Measurements from ENCODE around the gene DNAJC1. TPM values are rescaled to one million over a fixed set of nuclear protein-coding genes. Genes with fewer than 3 reads are reported as not detected.

Gene DNAJC1
- total RNA-seq, 3 donors from 2014 or later = 26.3 to 31.5 (median 30.3) TPM

DNA sequence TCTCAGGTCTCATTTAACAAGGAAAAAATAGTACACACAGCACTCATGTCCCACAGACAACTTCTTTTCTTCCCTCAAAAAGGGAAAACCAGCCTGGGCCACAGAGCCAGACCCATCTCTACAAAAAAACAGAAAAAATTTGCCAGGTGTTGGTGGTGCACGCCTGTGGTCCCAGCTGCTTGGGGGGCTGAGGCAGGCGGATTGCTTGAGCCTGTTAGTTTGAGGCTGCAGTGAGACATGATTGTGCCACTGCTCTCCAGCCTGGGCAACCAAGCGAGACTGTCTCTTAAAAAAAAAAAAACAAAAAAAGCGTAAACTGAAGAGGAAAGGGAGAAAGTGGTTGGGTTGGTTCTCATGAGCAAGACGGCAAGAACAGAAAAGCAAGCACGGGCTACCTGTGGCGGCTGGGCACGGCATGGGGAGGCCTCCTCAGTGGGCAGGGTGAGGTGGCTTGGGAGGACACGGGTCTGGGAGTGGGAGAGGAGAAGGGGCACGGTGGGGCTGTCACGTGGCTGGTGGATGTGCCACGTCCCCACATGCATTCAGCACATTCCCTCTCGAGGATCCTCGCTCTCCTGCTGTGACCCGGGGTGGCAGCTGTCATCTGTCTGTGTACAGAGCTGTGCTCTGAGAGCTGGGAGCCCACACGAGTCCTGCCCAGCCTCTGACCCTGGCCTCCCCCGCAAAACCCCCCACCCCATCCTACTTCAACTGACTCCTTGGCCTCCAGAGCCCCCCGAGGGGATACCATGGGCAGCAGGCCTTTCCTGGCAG is 249.8 kb downstream of the DNAJC1 start:
- intact Hi-C loops (cut with DNase I, micrococcal nuclease) = no loop called here

DNA sequence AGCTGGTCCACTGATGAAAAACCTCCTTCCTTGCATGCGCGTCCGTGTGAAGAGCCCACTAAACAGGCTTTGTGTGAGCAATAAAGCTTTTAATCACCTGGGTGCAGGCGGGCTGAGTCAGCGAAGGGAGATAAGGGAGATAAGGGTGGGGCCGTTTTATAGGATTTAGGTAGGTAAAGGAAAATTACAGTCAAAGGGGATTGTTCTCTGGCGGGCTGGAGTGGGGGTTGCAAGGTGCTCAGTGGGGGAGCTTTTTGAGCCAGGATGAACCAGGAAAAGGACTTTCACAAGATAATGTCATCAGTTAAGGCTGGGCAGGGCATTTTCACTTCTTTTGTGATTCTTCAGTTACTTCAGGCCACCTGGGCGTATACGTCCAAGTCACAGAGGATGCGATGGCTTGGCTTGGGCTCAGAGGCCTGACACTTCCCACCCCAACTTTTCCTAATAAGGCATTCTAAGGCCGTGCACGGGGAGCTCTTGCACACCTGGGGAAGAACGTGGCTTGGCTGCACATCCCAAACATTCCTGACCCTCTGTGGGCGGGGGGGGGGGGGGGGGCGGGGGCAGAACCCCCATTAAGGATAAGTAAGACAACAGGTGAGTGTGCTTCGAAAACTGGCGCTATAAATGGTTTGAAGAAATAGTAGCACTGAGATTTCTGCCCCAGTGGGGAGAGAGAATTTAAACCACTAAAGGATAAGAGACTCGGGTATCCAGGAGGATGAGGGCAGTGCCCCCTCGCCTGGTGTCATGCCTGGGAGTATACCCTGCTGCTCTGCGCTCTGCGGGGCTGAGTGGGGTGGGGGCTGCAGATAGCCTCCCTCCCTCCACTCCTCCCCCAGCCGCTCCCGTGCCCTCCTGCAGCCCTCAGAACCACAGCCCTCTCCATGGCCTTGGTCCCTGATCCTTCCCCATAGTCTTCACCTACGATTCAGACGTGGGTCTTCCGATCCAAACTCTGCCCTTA is 251.9 kb downstream of the DNAJC1 start:
- intact Hi-C loops (cut with DNase I, micrococcal nuclease) = no loop called here
- H3K4me1 ChIP-seq (ENCODE audit: low read depth) = peaks cover 5% of the 10 kb centered on the region
- peaks cover 2% of the 10 kb centered on the region for H3K36me3 ChIP-seq (ENCODE audit: low read depth)
- peak; percentile 75 for ATAC-seq
- no peak overlapping the region for H3K4me3 ChIP-seq
- DNase-seq = peak in 2 of 3 donors; percentile 54 to 57
- TF ChIP-seq, protein P1, sequence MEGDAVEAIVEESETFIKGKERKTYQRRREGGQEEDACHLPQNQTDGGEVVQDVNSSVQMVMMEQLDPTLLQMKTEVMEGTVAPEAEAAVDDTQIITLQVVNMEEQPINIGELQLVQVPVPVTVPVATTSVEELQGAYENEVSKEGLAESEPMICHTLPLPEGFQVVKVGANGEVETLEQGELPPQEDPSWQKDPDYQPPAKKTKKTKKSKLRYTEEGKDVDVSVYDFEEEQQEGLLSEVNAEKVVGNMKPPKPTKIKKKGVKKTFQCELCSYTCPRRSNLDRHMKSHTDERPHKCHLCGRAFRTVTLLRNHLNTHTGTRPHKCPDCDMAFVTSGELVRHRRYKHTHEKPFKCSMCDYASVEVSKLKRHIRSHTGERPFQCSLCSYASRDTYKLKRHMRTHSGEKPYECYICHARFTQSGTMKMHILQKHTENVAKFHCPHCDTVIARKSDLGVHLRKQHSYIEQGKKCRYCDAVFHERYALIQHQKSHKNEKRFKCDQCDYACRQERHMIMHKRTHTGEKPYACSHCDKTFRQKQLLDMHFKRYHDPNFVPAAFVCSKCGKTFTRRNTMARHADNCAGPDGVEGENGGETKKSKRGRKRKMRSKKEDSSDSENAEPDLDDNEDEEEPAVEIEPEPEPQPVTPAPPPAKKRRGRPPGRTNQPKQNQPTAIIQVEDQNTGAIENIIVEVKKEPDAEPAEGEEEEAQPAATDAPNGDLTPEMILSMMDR (IDR thresholded peaks at IDR 0.05) = no peak
- H3K9me3 ChIP-seq = no peaks in the 10 kb centered on the region

More for the DNA sequence above, 249.8 kb downstream of the DNAJC1 start:
- Histone ChIP-seq H3K4me3 (no peak overlapping the region), H3K9me3 (no peaks in the 10 kb centered on the region), H3K36me3 (ENCODE audit: low read depth) (peaks cover 2% of the 10 kb centered on the region), H3K4me1 (ENCODE audit: low read depth) (peaks cover 5% of the 10 kb centered on the region)
- TF ChIP-seq, protein P1 (IDR thresholded peaks at IDR 0.05) = no peak
- ATAC-seq = no peak
- DNase-seq = no peak

DNA sequence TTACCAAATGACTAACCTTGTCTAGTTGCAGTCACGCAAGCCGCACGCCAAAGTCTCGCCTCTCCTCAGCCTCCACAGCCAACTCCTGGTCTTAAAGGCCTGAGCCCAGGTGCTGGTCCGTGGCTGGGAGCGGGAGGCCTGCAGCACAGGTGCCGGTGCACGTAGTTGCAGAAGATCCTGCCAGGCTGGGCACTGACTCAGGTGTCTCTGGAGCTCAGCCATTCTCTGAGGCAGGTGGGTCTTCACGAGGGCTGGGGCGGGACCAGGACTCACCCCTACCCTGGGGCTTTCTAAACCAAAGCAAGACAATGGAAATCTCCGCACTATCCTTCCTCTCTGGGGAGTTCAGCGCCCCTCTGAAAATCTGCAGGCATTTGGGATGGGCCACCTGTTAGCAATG is 253.1 kb downstream of the DNAJC1 start:
- no peak for DNase-seq
- ATAC-seq = no peak
- Histone ChIP-seq H3K4me1 (ENCODE audit: low read depth) (peaks cover 5% of the 10 kb centered on the region), H3K9me3 (no peaks in the 10 kb centered on the region), H3K36me3 (ENCODE audit: low read depth) (no peaks in the 10 kb centered on the region), H3K4me3 (no peak overlapping the region)
- TF ChIP-seq, protein P1 (IDR thresholded peaks at IDR 0.05) = no peak
- intact Hi-C loops (cut with DNase I, micrococcal nuclease) = no loop called here

DNA sequence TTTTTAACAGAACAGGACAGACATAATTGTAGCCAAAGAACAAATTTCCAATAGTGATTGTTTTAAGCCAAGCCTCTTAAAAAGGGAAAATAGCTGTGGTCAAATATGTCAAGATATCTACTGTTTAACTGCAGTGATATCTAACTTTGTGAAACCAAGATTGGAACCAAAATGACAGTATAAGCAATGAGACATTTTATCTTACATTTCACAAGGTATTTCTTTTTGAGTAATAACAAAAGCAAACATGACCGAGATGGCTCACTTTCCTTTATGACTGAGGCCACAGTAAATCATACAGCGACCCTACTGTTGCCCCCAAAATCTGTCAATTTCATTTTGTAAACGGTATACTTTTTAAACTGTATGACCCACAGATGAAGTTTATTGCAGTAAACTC is 253.7 kb downstream of the DNAJC1 start:
- no peak for ATAC-seq
- intact Hi-C loops (cut with DNase I, micrococcal nuclease) = no loop called here
- TF ChIP-seq, protein P1 (IDR thresholded peaks at IDR 0.05) = no peak

DNA sequence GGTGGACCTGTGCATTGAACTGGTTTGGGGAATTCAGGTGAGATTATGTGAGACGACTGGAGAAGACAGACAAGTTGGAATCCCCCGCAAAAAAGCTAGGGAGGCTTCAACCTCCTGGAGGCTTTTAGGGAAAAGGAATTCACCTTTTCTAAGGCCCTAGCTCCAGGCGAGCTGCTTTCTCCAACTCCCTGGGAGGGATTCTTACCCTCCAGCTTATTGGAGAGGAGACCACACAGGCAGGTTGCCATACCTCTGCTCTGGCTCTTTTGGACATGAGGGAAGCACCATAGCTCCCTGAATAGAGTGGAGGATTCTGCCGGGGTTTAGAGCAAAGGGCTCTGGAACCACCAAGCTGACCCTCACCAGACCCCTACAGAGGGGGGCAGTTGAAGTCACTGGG is 255.7 kb downstream of the DNAJC1 start:
- no peak overlapping the region for H3K4me3 ChIP-seq
- H3K36me3 ChIP-seq (ENCODE audit: low read depth) = no peaks in the 10 kb centered on the region
- intact Hi-C loops (cut with DNase I, micrococcal nuclease) = no loop called here
- H3K9me3 ChIP-seq = no peaks in the 10 kb centered on the region
- TF ChIP-seq, protein P1 (IDR thresholded peaks at IDR 0.05) = no peak
- H3K4me1 ChIP-seq (ENCODE audit: low read depth) = peaks cover 5% of the 10 kb centered on the region
- ATAC-seq (no peak), DNase-seq (no peak)

More for the DNA sequence above, 253.7 kb downstream of the DNAJC1 start:
- Histone ChIP-seq H3K36me3 (ENCODE audit: low read depth) (no peaks in the 10 kb centered on the region), H3K4me3 (no peak overlapping the region), H3K9me3 (no peaks in the 10 kb centered on the region), H3K4me1 (ENCODE audit: low read depth) (peaks cover 5% of the 10 kb centered on the region)
- DNase-seq = no peak

All from mucosa of descending colon (tissue), 3 donors.